H54 (cell line): ENCODE data around the gene KREMEN1.

ENCODE experiments used
- DNase-seq: peaks from one replicate; pipeline ENCODE4 v3.0.0; 2011; ENCODE audit warnings: low spot score, mixed read lengths; ENCODE audit not compliant: insufficient read length
- FAIRE-seq: peaks from 3 replicates; lab custom pipeline; 2011; peaks lifted over from hg19 to GRCh38; lab: Jason Lieb, UNC
- POLR2A ChIP-seq: IDR thresholded peaks from 2 replicates; pipeline ENCODE4 v1.6.1; 2011; ENCODE audit warnings: low read depth, mild to moderate bottlenecking, low read length

The KREMEN1 gene

GRCh38 chr22:29165321-29166060 is 92.7 kb downstream of the KREMEN1 start:
- TF ChIP-seq POLR2A = no peak
- FAIRE-seq = no peak
- no peak for DNase-seq

GRCh38 chr22:29166180-29166579 is 93.3 kb downstream of the KREMEN1 start:
- FAIRE-seq = no peak
- no peak for TF ChIP-seq POLR2A
- DNase-seq = no peak

GRCh38 chr22:29167032-29167911 is 94.4 kb downstream of the KREMEN1 start:
- DNase-seq (no peak), FAIRE-seq (no peak)
- TF ChIP-seq POLR2A = no peak

DNA sequence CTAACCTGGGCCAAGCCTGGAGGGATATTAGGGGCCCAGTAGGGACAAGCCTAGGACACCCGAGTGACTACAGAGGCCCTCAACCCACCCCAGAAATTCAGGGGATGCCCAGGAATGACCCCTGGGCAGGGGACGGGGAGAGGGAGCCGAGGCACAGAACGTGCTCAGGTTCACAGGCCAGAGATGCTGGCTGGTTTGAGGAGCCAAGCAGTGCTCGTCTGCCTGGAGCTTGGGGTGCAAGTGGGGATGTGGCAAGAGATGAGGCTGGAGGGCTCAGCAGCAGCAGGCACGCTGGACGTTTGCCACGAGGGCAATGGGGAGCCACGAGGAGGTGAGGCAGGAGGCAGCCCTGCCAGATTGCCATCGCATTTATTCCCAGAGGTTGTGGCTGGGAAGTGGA is 98.9 kb downstream of the KREMEN1 start:
- TF ChIP-seq POLR2A = no peak
- FAIRE-seq (no peak), DNase-seq (no peak)

DNA sequence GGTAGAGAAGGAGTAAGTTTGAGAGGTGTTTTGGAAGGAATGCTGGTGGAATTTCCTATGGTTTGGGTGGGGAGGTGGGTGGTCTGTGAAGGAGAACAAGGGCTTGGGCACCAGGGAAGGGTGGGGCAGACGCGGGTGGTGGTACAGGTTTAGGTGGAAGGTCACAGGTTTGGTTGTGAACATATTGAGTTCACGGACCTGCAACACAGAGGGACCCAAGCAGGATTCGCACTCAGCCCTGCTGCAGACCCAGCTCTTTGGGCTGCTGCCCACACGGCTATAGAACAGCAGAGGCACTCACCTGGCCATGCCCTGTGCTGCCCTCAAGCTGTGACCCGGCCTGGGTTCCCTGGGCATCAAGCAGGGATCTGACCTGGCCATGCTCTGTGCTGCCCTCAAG is 99.4 kb downstream of the KREMEN1 start:
- FAIRE-seq = no peak
- TF ChIP-seq POLR2A = no peak
- DNase-seq = no peak

DNA sequence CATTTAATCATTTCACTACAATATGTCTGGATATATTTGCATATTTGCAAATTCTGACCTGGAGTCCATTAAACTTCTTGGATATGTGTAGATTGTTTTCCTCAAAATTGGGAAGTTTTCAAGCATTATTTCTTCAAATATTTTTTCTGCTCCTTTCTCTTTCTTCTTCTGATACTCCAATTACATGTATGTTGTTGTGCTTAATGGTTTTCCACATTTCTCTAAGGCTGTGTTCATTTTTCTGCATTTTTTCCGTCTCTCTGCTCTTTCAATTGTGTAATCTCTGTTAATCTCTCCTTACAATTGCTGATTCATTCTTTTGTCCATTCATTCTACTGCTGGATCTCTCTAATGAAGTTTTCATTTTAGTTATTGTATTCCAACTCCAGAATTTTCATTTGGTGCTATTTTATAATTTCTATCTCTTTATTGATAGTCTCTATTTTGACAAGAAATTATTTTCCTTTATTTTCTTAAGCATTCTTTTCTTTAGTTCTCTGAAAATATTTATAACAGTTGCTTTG is 102.5 kb downstream of the KREMEN1 start:
- DNase-seq = no peak
- no peak for TF ChIP-seq POLR2A
- FAIRE-seq = no peak

DNA sequence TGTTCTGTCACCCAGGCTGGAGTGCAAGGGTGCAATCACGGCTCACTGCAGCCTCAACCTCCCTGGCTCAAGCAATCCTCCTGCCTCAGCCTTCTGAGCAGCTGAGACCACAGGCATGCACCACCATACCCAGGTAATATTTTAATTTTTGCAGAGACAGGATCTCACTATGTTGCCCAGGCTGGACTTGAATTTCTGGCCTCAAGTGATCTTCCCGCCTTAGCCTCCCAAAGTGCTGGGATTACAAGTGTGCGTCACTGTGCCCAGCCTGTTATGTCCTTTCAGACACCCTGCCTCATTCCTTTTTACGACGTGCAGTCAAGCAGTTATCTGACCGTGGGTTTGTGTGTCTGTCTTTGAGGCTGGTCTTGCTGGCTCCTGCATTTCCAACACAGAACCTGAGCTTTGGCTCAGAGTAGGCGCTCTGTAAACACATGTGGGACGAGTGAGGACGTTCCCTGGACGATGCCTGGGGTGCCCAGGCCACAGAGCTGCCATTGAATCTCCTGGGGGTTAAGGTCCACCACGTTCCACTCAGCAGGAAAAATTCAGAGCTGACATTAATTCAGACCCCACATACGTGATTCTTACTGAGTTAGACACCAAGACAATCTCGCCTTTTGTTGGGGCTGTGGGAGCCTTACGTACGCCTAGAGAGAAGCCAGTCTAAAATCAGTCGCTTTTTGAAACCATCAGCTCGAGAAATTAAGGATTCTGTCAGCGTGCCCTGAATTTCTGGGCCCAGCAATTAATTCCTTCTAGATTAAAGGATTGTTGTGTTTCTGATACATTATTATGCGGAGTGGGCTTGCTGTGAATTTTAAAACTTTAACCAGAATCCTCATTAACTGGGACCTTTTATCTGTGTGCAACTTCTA is 111.4 kb downstream of the KREMEN1 start:
- TF ChIP-seq POLR2A = no peak
- FAIRE-seq = no peak
- DNase-seq = no peak

- TF ChIP-seq POLR2A = no peak
- FAIRE-seq = no peak
- no peak for DNase-seq
These were observed 112.1 kb downstream of the KREMEN1 start for GRCh38 chr22:29184849-29185490.

DNA sequence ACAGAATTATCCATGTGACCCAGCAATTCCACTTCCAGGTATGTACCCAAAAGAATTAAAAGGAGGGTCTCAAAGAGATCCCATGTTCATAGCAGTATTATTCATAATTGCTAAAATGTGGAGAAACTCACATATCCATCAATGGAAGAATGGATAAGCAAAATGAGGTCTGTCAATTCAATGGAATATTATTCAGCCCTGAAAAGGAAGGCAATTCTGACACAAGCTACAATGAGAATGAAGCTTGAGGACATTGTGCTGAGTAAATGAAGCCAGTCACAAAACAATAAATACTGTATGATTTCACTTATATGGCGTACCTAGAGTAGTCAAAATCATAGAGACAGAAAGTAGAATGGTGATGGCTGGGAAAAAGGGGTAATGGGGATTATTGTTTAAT is 113.5 kb downstream of the KREMEN1 start:
- TF ChIP-seq POLR2A = no peak
- FAIRE-seq (no peak), DNase-seq (no peak)

- TF ChIP-seq POLR2A = no peak
- DNase-seq (no peak), FAIRE-seq (no peak)
These were observed 115.0 kb downstream of the KREMEN1 start for GRCh38 chr22:29187831-29188230.

DNA sequence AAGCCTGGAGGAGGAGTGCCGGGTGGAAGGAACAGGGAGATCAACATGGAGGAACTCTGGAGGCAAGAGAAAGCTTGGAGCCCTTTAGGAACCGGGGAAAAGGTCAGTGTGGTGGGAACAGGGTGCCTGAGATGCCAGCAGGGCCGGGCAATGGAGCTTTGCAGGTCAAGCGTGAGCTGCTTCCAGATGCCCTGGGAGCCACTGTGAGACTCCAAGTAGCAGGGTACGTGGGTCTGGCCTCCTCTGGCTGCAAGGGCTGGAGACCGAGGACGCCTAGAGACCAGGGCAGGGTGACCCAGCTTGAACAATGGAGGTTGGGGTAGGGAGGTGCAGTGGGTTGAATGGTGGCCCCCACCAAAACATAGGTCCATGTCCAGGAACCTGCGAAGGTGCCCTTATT is 117.2 kb downstream of the KREMEN1 start:
- FAIRE-seq (no peak), DNase-seq (no peak)
- TF ChIP-seq POLR2A = no peak

- DNase-seq (no peak), FAIRE-seq (no peak)
- no peak for TF ChIP-seq POLR2A
These were observed 118.1 kb downstream of the KREMEN1 start for GRCh38 chr22:29190918-29191317.

DNA sequence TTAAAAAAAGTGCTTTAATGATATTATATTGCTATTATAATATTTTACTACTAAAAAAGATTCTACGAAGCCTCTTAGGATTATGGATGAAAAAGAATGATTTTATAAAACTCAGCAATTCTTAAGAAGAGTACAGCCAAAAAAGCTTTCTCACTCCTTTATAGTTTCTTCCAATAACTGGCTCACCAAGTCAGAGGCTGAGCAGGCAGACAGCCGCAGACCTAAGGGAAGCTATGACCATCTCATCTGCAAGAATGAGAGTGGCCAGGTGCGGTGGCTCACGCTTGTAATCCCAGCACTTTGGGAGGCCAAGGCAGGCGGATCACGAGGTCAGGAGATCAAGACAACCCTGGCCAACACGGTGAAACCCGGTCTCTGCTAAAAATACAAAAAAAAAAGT is 120.2 kb downstream of the KREMEN1 start:
- no peak for TF ChIP-seq POLR2A
- no peak for FAIRE-seq
- DNase-seq = no peak
